OCI-LY7 (cell line): Measurements from ENCODE around the gene F3. TPM values are rescaled to one million over a fixed set of nuclear protein-coding genes. Genes with fewer than 3 reads are reported as not detected.

ENCODE experiments used
- BruUV-seq: library from RNA; stranded (reverse); fragments of 400-500 nt; replicated peaks from 2 replicates; lab custom pipeline; 2021; lab: Mats Ljungman, UMichigan
- CTCF ChIA-PET: fragments of 300-600 bp; sonication (Branson Sonifier 250); formaldehyde crosslinking; loops from one replicate; lab custom pipeline; 2022; ENCODE audit warnings: antibody characterized with exemption; ENCODE audit not compliant: unreplicated experiment; lab: Charles Lee
- POLR2A ChIA-PET: fragments of 300-600 bp; sonication (Branson Sonifier 250); formaldehyde crosslinking; loops from one replicate; lab custom pipeline; 2022; ENCODE audit warnings: antibody characterized with exemption; lab: Charles Lee
- DNase-seq: peaks from one replicate; pipeline ENCODE4 v3.0.0-alpha.2; 2015; ENCODE audit warnings: low spot score
- H2AFZ ChIP-seq: fragments of 200-600 bp; sonication (generic), shearing (Covaris generic); 2 replicates; pipeline ENCODE4 v1.6.1; 2014; ENCODE audit warnings: mild to moderate bottlenecking, antibody characterized with exemption, low read length, moderate library complexity
- H3K27ac ChIP-seq: fragments of 200-600 bp; sonication (generic); 2 replicates; pipeline ENCODE4 v1.5.1; 2014; ENCODE audit warnings: mixed run types, low read depth, mild to moderate bottlenecking, moderate library complexity, low read length, inconsistent platforms; ENCODE audit not compliant: poor library complexity, severe bottlenecking
- H3K36me3 ChIP-seq: fragments of 200-600 bp; sonication (generic); 2 replicates; pipeline ENCODE4 v1.6.1; 2014; ENCODE audit warnings: mild to moderate bottlenecking, antibody characterized with exemption, low read length, moderate library complexity, mixed read lengths; ENCODE audit not compliant: insufficient read depth
- H3K4me1 ChIP-seq: fragments of 200-600 bp; sonication (generic); 2 replicates; pipeline ENCODE4 v1.5.1; 2014; ENCODE audit warnings: mild to moderate bottlenecking, low read length; ENCODE audit not compliant: insufficient read depth, poor library complexity, severe bottlenecking
- H3K4me2 ChIP-seq: fragments of 200-600 bp; sonication (generic); 2 replicates; pipeline ENCODE4 v1.6.1; 2014; ENCODE audit warnings: mild to moderate bottlenecking, low read length
- H3K4me3 ChIP-seq: fragments of 200-600 bp; sonication (generic); 2 replicates; pipeline ENCODE4 v1.5.1; 2014; ENCODE audit warnings: mild to moderate bottlenecking, low read depth, low read length; ENCODE audit not compliant: poor library complexity, severe bottlenecking
- H3K79me2 ChIP-seq: fragments of 200-600 bp; sonication (generic); 2 replicates; pipeline ENCODE4 v1.6.1; 2016; ENCODE audit warnings: low read depth, mild to moderate bottlenecking, low read length, moderate library complexity, mixed read lengths; ENCODE audit not compliant: insufficient read depth
- H3K9me2 ChIP-seq: fragments of 200-600 bp; sonication (generic); 2 replicates; pipeline ENCODE4 v1.6.1; 2016; ENCODE audit warnings: mild to moderate bottlenecking, low read length, mixed read lengths; ENCODE audit not compliant: insufficient read depth
- H3K9me3 ChIP-seq: fragments of 200-600 bp; sonication (generic); 2 replicates; pipeline ENCODE4 v1.6.1; 2014; ENCODE audit warnings: mild to moderate bottlenecking, mixed run types, low read length, mixed read lengths
- H4K20me1 ChIP-seq: fragments of 200-600 bp; sonication (generic); 2 replicates; pipeline ENCODE4 v1.6.1; 2014; ENCODE audit warnings: mild to moderate bottlenecking, antibody characterized with exemption, low read length, moderate library complexity, mixed read lengths; ENCODE audit not compliant: insufficient read depth
- EZH2phosphoT487 ChIP-seq: fragments of 200-600 bp; sonication (generic); IDR thresholded peaks from 2 replicates; pipeline ENCODE4 v1.6.1; 2018; ENCODE audit warnings: low read depth, borderline replicate concordance, mild to moderate bottlenecking, mixed run types, antibody characterized with exemption, low read length, moderate library complexity, mixed read lengths
- intact Hi-C: fragments of 100-400 bp; cut with micrococcal nuclease; formaldehyde crosslinking; loops from one replicate; pipeline ENCODE4 v1.10.0; 2022; ENCODE audit not compliant: unreplicated experiment
- total RNA-seq, 2 experiments: library from RNA; depleted of rRNA in 1 of 2; stranded (reverse); fragments of >200 nt in 1 of 2; shearing (Covaris generic) in 1 of 2; gene quantifications; 2 replicates each; pipeline ENCODE4 v1.2.3, GENCODE V29; 2014 to 2022
- TF ChIP-seq, protein P1 (sequence below): fragments of 200-600 bp; sonication (generic); conservative IDR thresholded peaks from 2 replicates; pipeline ENCODE4 v1.5.1; 2014; ENCODE audit warnings: mild to moderate bottlenecking, antibody characterized with exemption, low read length, moderate library complexity, mixed read lengths

Gene F3
- total RNA-seq, 2 experiments from 2014 or later = not detected

GRCh38 chr1:94551449-94551848 is 9.9 kb upstream of the F3 start:
- intact Hi-C loops = no loop called here

GRCh38 chr1:94550800-94551241 is 9.3 kb upstream of the F3 start:
- BruUV-seq = no TSS peak
- ChIA-PET POLR2A (interaction anchor here (0.7 to 0.9 kb wide), 2 partner anchors 50 to 209 kb away, joined by 3 to 4 read pairs; no protein-coding TSS in a partner anchor), CTCF (no interaction called here)
- intact Hi-C loops = no loop called here
- TF ChIP-seq, protein P1, sequence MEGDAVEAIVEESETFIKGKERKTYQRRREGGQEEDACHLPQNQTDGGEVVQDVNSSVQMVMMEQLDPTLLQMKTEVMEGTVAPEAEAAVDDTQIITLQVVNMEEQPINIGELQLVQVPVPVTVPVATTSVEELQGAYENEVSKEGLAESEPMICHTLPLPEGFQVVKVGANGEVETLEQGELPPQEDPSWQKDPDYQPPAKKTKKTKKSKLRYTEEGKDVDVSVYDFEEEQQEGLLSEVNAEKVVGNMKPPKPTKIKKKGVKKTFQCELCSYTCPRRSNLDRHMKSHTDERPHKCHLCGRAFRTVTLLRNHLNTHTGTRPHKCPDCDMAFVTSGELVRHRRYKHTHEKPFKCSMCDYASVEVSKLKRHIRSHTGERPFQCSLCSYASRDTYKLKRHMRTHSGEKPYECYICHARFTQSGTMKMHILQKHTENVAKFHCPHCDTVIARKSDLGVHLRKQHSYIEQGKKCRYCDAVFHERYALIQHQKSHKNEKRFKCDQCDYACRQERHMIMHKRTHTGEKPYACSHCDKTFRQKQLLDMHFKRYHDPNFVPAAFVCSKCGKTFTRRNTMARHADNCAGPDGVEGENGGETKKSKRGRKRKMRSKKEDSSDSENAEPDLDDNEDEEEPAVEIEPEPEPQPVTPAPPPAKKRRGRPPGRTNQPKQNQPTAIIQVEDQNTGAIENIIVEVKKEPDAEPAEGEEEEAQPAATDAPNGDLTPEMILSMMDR = no peak
- TF ChIP-seq EZH2phosphoT487 = no peak
- Histone ChIP-seq H3K4me2 (no peak overlapping the region), H3K36me3 (no peaks in the 10 kb centered on the region), H4K20me1 (no peaks in the 10 kb centered on the region), H3K27ac (no peak overlapping the region), H3K9me2 (no peaks in the 10 kb centered on the region), H3K9me3 (no peaks in the 10 kb centered on the region), H3K4me3 (no peak overlapping the region), H3K4me1 (no peaks in the 10 kb centered on the region), H3K79me2 (no peaks in the 10 kb centered on the region), H2AFZ (no peak overlapping the region)
- no peak for DNase-seq

More at GRCh38 chr1:94551449-94551848, 9.9 kb upstream of the F3 start:
- Histone ChIP-seq H3K4me1 (no peaks in the 10 kb centered on the region), H3K4me2 (no peak overlapping the region), H3K27ac (no peak overlapping the region), H3K36me3 (no peaks in the 10 kb centered on the region), H3K9me2 (no peaks in the 10 kb centered on the region), H3K9me3 (no peaks in the 10 kb centered on the region), H2AFZ (no peak overlapping the region), H4K20me1 (no peaks in the 10 kb centered on the region), H3K79me2 (no peaks in the 10 kb centered on the region), H3K4me3 (no peak overlapping the region)
- CTCF ChIA-PET = no interaction called here
- POLR2A ChIA-PET = no interaction called here
- no peak for TF ChIP-seq EZH2phosphoT487
- TF ChIP-seq, protein P1 = no peak
- DNase-seq = no peak
- BruUV-seq = no TSS peak

- Histone ChIP-seq H3K79me2 (no peaks in the 10 kb centered on the region), H3K4me2 (no peak overlapping the region), H3K4me3 (no peak overlapping the region), H3K27ac (no peak overlapping the region), H2AFZ (no peak overlapping the region), H3K9me3 (no peaks in the 10 kb centered on the region), H3K36me3 (no peaks in the 10 kb centered on the region), H3K4me1 (no peaks in the 10 kb centered on the region), H4K20me1 (no peaks in the 10 kb centered on the region), H3K9me2 (no peaks in the 10 kb centered on the region)
- TF ChIP-seq, protein P1 = no peak
- no peak for TF ChIP-seq EZH2phosphoT487
- no peak for DNase-seq
- CTCF ChIA-PET = no interaction called here
- BruUV-seq = no TSS peak
- intact Hi-C loops = no loop called here
- POLR2A ChIA-PET = interaction anchor here (0.7 to 0.9 kb wide), 2 partner anchors 50 to 208 kb away, joined by 3 to 4 read pairs; no protein-coding TSS in a partner anchor
Measured at GRCh38 chr1:94550396-94550795, 8.8 kb upstream of the F3 start.
